ENCODE measurements around the gene LAMB3.

DNA sequence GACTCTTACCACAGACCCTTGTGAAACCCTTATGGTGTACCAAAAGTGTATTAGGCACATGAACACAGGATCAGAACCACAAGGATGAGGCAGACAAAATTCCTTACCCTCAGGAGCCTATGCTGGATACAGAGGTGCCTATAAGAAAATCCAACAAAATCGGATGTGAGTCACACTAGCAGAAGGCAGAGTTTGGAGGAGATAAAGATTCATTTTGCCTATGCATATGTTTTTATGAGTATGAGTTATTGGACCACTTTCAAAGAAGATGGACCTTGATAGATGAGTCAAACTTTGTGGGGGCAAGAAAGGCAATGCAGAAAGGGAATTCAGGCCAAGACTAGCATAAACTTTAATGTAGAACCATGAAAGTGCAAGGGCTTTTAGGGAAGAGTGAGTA is 51.7 kb downstream of the LAMB3 start:
- TF ChIP-seq, protein P1, sequence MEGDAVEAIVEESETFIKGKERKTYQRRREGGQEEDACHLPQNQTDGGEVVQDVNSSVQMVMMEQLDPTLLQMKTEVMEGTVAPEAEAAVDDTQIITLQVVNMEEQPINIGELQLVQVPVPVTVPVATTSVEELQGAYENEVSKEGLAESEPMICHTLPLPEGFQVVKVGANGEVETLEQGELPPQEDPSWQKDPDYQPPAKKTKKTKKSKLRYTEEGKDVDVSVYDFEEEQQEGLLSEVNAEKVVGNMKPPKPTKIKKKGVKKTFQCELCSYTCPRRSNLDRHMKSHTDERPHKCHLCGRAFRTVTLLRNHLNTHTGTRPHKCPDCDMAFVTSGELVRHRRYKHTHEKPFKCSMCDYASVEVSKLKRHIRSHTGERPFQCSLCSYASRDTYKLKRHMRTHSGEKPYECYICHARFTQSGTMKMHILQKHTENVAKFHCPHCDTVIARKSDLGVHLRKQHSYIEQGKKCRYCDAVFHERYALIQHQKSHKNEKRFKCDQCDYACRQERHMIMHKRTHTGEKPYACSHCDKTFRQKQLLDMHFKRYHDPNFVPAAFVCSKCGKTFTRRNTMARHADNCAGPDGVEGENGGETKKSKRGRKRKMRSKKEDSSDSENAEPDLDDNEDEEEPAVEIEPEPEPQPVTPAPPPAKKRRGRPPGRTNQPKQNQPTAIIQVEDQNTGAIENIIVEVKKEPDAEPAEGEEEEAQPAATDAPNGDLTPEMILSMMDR (IDR thresholded peaks at IDR 0.05) = no peak
- TF ChIP-seq EP300 (IDR thresholded peaks at IDR 0.05) = no peak
- TF ChIP-seq POLR2AphosphoS5 (IDR thresholded peaks at IDR 0.05) = no peak
